Measurements from ENCODE around the gene EZR.

EZR gene

DNA sequence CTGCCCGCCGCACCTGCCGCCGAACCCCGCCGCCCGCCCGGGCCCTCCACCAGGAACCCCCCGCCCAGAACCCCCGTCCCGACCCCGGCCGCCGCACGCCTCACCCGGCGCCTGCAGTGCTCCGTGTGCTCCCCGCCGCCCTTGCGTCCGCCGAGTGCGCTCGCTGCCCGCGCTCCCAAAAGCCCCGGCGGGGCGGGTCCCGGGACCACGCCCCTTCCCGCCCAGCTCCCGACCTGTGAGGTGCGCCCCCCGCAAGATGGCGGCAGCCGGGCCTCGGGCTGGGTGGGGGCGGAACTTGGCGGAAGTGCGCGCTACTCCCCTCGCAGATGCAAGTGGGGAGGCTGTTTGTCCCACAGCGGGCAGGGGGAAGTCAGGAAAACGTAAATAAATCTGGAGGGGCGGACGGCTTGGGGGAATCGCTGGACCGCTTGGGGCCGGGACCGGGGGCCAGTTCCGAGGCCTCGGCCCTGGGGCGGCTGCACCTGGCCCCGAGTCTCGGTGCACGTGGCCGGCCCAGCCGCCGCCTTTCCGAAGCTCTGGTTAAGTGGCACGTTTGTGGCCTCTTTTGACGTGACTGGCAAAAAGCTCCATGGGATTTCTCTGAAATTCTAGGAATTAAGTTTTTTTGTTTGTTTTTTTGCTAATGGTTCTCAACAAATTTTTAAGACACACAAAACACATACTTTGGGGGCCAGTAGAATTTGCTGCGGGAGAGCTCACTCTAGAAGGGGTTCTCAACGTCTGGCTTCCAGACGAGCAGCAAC lies at the start of gene EZR:
TSS of gene EZR (minus strand) at position 156 of the 764 bp plus-strand sequence. CDS start 1,275 bp downstream, outside the sequence.
- peak; percentile 84 for DNase-seq (ENCODE audit: low read depth in 2 of 2)

DNA sequence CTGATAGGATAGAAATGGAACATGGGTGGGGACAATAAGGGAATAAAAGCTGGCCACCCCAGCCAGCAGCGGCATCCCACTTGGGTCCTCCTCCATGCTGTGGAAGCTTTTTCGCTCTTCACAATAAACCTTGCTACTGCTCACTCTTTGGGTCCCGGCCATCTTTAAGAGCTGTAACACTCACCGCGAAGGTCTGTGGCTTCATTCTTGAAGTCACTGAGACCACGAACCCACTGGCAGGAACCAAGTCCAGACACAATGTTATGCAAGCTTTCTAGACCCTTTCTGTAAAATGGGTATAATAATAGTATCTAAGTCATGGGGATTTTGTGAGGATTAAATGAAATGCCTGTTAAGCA lies 48.9 kb upstream of the EZR start:
- DNase-seq (ENCODE audit: low read depth in 2 of 2): no peak

DNA sequence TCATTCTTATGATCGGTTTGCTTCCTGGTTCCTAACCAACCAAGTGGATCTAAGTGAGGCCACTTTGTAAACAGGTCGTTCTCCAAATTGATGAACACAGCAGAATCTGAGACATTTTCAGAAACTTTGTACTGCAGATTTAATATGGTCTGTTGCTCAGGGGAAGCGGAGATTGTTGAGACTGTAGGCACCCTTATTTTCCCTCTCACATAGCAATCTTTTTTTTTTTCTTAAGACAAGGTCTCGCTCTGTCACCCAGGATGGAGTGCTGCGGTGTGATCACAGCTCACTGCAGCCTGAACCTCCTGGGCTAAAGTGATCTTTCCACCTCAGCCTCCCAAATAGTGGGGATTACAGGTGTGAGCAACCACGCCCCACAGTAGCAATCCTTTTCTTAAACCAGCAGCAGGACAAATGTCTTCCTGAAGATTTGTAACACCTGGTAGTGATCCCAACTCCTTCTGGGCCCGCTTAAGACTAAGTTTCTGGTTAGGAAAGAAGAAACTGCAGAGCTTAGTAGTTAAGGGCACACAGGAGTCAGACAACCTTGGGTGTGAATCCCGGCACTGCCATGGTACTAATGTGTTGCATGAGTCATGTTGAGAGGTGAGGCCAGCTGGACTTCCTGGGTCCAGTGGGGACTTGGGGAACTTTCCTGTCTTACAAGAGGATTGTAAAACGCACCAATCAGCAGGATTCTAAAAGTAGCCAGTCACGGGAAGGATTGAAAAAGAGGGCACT lies 48.4 kb upstream of the EZR start:
- DNase-seq (ENCODE audit: low read depth in 2 of 2): no peak

DNA sequence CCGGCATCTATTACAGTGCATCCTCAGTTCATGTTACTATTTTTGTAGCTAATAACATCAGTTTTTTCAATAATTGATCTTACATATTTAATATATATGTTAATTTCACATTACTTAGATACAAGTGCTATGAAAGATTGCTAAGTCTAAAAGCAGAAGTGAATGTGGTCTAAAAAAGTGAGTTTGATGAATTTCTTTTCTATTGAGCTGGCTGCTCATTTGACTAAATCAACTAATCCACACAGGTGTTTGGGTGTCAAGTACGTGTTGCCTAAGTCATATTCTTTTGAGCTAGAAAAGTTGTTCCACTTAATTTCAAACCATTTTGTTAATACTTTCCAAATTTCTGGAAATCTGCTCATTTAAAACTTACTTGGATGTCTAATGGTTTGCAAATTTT lies 46.6 kb upstream of the EZR start:
- no peak for DNase-seq (ENCODE audit: low read depth in 2 of 2)

DNA sequence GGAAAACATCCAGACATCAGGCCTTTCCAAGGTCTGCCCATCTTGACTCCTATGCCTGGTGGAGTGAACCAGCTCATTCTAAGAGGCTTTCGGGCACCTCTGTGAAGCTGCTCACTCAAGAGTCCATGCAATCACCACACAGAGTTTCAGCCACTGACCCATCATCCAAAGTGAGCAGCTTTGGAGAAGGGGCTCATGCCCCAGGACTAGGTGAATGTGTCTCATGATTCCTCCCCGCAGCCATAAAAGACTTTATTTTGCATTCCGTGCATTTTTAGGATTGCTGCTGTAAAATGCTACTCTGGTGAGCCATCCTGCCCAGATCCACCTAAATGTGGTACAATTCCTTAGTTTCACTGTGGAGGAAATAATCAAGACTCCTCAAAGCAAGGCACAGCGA lies 44.5 kb upstream of the EZR start:
- no peak for DNase-seq (ENCODE audit: low read depth in 2 of 2)

DNA sequence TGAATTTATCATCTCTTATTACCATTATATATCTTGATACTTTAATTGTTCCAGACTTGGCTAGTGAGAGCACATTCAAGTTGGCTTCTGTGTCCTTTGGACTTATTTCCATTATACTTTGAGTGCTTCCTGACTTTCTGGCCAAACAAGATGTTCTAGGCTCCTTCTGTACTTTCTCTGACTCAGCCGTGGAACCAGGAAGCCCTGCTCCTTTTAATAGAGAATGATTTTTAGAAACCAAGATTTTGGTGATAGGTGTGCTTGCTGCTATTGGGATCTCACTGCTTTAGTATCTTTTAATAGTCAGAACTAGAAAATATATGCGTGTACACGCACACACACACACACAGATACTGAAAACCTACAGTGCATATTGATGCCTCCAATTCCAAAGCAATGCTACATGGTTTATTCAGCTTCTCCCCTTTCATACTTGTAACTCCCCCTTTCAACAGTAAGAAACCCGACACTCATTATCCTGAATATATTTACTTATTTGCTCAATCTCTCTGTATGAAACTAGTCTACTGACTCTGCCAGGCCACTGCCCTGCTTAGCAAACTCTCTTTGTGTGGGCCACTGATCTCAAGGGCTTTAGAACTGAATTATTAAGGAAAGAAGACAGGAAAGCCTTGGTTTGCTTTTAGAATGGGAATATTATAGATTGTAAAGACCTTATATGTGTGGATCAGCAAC lies 42.7 kb upstream of the EZR start:
- DNase-seq (ENCODE audit: low read depth in 2 of 2): no peak

DNA sequence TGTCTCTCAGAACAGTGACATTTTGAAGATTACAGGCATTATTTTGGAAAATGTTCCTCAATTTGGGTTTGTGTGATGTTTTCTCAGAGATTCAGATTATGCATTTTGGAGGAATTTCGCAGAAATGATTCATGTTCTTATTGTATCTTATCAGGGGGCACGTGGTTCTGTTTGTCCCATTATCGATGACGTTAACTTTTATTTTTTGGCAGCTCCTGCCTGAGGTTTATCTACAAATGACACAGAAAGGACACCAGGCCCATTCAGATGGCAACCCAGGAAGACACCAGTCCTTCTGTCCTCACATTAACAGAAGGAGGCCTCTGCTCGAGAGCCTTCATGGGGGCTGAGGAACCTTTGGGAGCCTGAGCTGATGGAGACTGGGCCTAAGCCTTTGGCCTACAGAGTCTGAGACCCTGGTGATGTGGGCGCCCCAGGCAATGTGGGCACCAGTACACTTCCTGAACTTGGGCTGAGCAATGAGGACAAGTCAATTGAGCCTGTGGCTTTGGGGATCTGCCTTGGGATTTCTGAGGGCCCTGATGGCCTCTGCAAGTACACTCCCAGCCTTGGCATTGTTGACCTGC lies 41.2 kb upstream of the EZR start:
- DNase-seq (ENCODE audit: low read depth in 2 of 2): no peak

DNA sequence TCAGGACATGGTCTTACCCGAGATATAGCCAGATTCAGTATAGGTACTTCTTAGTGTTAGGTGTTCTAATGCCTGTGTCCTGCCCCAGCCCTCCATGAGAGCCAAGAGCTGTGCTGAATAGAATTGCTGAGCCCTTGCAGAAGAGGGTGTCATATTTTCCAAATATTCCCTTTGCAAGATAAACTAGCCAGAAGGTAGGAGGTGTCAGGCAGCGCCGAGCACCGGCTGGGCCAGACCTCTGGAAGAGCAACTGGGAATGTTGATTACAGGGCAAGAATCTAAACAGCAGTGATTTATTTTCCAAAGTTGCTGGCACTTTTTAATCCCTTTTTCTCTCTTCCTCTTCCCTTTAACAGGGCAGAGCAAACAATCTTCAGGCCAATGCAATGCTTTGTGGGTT lies 37.1 kb upstream of the EZR start:
- no peak for DNase-seq (ENCODE audit: low read depth in 2 of 2)

DNA sequence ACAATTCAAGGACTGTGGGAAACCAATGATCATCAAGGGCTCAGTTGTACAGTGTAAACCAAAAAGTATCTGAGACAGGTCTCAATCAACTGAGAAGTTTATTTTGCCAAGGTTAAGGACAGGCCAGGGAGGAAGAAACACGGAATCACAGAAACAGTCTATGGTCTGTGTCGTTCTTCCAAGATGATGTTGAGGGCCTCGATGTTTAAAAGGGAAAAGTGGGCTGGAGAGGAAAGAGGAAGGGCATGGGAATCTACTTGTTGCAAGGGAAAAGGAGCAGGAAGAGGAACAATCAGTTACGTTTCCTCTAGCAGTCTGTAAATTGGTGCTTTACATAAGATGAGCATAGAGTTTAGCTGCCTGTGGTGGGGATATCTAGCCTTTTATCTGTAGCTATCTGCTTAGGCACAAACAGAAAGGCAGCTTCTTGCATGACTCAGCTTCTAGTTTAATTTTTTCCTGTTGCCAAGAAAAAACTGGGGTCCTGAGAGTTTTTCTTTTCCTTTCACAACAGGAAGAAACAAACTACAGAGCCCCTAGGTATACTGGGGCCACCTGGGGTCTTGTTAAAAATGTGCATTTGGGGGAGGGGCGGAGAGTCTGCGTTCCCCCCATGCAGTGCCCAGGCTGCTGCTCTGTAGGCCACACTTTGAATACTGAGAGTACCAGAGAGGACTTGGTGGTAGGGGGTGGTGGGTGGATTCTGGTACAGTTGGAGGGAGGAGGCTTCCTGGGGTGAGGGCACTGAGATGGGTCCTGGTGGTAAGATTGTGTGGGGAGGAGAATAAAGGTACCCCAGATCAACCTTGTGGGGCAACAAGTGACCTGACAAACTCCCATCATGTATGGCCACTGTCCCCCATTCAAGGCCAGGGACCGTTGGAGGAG lies 35.3 kb upstream of the EZR start:
- DNase-seq (ENCODE audit: low read depth in 2 of 2): peak in 1 of 2 donors; percentile 23

DNA sequence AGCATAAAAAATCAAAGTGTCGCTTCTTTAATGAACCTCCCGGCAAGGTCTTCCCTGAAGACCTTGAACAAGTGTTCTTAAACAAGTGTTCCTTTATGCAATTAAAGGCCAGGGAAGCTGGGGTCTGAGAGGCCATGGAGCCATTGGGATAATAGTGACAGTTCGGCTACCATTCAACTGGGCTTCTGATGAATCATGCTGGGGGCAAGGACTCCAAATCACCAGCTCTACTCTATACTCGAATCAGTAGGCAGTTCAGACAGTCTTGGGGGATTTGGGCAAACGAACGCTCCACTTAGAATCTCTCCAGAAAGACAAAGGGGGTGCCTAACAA lies 34.7 kb upstream of the EZR start:
- no peak for DNase-seq (ENCODE audit: low read depth in 2 of 2)

DNA sequence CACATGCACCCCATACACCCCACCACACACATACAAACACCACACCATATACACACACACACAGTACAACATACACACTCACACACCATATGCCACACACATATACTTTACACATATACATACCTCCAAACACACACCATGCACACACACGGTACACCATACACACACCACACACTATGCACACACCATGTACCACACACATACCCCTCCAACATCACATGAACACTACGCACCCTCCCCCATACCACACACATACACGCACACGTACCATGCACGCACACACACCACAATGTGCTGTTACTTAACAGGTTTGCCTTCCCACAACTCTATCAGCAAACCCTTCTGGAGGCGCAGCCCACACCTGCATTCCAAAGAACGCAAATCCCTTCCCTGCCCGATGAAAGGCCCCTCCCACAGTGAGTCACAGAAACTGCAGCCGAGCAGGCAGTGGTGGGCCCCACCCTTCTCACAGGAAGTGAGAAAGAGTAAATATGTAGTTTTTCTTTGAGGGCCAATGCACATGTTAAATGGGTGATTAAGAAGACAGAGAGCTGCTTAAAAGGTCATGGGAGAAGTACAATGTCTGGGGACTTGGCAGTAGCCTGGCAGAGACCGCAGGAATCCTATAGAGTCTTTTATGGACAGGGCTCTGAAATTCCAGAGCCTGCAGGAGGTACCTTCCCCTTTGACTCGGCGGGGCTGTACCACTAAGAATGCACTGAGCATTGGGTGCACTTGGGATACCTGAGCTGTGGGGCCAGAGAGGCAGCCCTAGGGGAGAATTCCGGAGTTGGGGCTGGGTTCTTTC lies 34.1 kb upstream of the EZR start:
- peak; percentile 63 to 75 for DNase-seq (ENCODE audit: low read depth in 2 of 2)

DNA sequence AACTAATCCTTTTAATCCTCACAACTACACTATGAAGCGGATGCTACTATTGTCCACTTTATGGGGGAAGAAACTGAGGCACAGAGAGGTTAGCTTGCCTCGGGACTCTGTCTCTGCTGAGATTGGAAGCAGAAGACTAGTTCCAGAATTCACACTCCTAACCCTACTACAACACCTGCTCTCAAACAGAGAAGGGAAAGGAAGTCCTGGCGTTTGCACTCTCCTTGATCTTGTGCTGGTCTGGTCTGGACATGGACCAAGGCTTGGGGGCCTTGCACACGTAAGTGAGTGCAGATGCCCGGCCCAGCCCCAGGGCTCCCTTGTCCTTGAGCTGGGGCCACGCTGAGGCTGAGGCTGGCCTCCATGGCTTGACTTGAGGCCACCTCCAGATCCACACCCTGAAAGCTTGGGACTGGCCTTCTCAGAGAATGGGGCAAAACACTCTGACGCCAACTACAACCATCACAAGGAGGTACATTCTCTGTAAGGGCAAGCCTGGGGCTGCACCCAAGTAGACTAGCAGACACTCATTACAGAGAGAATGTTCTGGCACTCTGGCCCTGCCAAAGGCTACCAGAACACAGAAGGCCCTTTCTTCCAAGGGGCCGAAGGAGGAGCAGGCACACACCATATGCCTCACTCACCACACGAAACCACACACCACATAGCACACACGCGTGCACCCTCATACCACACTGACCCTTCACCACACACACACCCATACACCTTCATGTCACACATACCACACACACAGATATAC lies 33.3 kb upstream of the EZR start:
- DNase-seq (ENCODE audit: low read depth in 2 of 2): no peak

DNA sequence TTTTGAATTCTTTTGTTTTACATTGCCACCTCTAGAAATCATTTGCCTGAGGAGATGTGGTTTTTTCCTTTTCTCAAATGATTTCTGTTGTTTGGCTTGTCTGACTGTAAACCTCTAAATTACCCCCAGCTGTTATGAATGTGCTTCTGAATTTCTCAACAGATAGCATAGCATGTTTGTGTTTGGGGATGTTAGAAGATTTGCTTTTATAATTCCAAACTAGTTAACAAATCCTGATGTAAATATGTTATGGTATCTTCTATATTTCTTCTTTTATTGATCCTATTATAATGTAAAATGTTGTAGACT lies 31.6 kb upstream of the EZR start:
- no peak for DNase-seq (ENCODE audit: low read depth in 2 of 2)

DNA sequence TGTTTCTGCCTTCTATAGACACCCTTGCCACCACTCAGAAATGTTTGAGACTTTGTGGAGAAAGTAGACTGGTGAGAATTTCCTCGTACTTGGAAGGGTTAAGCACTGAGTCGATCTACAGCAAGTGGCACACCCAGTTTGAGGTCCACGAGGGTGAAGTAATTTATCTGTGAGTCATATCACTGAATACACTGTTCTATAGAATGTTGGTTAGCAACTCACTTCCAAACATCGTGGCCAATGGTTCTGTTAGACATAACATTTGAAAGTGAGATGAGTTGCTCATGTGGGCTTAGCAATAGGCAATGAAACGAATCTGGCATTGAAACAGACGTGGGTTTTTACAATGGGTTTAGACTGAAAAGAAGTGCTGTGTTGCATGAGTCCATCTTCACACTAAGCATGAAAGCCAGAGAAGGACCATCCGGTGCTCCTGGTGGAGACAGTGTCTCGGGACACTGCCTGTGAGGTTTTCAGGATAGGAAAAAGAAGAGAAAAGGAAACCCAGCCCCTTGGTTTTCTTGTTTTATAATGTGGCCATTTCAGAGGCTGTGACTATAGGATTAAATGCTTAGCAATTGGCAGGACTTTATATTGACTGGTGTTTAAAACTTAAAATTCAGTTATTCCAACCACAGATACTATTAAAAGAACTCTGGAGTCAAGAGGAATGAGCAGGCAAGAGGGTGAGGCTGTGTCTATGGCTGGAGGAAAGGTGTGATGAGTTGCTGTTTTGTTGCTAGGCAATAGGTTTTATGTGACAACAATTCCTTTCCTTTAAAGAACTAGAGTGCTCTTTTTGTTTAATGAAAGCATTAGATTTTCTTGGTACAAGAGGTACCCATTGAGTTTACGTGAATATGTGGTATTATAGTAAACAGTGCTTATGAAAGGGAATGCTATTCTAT lies 31.0 kb upstream of the EZR start:
- DNase-seq (ENCODE audit: low read depth in 2 of 2): peak in 1 of 2 donors; percentile 43

DNA sequence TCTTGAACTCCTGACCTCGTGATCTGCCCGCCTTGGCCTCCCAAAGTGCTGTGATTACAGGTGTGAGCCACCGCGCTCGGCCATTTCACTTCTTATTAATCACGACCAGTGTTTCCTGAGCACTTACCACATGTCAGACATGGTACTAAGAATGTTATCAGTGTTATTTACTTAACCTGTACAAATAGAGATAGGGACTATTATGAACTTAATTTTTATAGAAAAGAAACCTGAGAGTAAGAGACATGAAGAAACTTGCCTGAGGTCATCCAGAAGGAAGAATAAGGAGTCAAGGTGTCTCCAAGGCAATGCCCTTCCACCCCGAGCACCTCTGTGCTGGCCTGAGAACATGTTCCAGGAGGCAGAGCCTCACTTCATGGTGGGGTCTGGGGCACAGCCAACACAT lies 29.3 kb upstream of the EZR start:
- DNase-seq (ENCODE audit: low read depth in 2 of 2): no peak

DNA sequence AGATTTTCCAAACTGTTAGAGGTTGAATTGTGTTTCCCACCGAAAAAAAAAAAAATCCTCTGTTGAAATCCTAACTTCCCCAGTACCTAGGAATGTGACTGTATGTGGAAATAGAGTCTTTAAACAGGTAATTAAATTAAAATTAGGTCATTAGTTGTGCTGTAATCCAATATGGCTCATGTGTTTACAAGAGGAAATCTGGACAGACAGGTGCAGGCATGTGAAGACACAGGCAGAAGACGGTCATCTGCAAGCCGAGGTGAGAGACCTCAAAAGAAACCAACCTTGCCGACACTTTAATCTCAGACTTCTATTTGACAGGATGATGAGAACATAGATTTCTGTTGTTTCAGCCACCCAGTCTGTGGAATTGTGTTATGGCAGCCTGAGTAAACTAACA lies 28.6 kb upstream of the EZR start:
- DNase-seq (ENCODE audit: low read depth in 2 of 2): no peak

DNA sequence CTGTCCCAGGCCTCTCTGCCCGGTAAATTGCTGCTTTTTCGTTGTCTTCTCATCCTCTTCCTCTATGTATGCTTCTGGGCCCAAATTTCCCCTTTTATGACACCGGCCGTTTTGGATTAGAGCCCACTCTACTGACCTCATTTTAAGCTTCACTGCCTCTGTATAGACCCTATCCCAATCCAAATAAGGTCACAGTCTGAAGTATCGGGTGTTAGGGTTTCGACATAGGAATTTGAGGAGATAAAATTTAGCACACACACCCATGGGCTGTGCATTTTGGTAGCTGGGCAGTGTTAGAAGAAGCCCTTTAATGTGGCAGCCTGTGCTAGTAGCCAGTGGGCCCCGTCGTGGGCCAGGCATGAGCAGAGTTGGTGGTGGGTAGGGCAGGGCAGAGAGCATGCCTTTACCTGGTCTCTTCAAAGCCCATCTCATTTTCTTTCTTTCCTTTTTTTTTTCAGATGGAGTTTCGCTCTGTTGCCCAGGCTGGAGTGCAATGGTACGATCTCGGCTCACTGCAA lies 27.9 kb upstream of the EZR start:
- no peak for DNase-seq (ENCODE audit: low read depth in 2 of 2)

DNA sequence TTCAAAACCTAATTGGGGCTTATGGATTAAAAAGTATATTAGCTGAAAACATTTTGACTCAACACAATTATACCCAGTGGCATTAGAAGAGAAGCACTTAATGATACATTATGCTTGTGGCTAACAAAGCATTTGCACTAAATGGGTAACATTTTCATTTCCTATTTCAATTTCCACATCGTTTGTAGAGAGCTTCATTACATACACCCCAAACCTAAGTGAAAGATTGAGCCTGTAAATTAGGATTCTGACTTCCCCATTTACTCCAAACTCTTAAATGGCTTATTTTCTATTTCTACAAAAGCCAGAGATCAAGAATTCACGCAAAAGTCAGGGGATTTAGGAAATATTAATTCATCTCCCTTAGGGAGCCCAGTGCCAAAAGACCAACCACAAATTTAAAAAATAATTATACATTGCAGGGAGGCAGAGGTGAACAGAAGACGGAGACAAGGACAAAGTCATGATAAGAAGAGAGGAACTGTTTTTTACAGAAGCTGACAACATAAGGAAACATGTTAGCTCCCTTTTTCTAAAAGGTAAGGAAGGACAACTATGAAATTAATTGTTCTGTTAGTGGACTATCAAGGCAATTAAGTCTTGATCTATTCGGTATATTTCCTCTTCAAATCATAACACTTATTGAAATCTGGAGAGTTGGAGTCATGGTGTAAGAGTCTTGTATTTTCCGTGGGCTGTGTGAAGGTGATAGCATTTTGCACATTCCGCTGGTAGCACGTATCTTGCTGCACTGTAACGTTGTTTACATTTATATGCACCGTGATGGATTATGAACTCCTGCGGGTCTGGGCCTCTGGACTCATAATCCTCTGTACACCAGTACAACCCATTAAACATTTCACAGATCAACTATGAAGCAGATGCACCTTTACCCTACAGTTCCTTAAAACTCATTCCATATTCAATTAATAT lies 24.8 kb upstream of the EZR start:
- DNase-seq (ENCODE audit: low read depth in 2 of 2): no peak
